Endothelial cell of umbilical vein (primary cell): ENCODE results near the gene ANAPC5.

ENCODE experiments used
- CTCF ChIP-seq, 2 donors: IDR thresholded peaks; 1 replicate in 1 of 2; 2 replicates in 1 of 2; pipeline ENCODE4 v1.5.1; 2011; ENCODE audit warnings: low read length in 2 of 2, mild to moderate bottlenecking in 2 of 2, moderate library complexity in 2 of 2, control low read depth in 1 of 2, inconsistent platforms in 1 of 2, low read depth in 1 of 2; ENCODE audit not compliant: insufficient read depth in 1 of 2; ENCODE audit errors: extremely low read depth in 1 of 2
- EZH2 ChIP-seq: IDR thresholded peaks from 2 replicates; pipeline ENCODE4 v1.6.1; 2012; ENCODE audit warnings: borderline replicate concordance, low read depth, mild to moderate bottlenecking, moderate library complexity, low read length, inconsistent platforms; ENCODE audit not compliant: severe bottlenecking
- POLR2AphosphoS5 ChIP-seq: IDR thresholded peaks from 2 replicates; pipeline ENCODE4 v1.6.1; 2012; ENCODE audit warnings: low read depth, mild to moderate bottlenecking, control low read depth, low read length, moderate library complexity; ENCODE audit not compliant: insufficient read depth

- TF ChIP-seq EZH2 (no peak), CTCF (IDR thresholded peaks at IDR 0.05; ENCODE audit: extremely low read depth in 1 of 2, insufficient read depth in 1 of 2, low read depth in 1 of 2, low read length in 2 of 2) (no peak), POLR2AphosphoS5 (no peak)
Observed at GRCh38 chr12:121366063-121366459, 13.8 kb upstream of the ANAPC5 start.
